Osteoblast (primary cell): ENCODE results near the gene LMAN1. TPM values are rescaled to one million over a fixed set of nuclear protein-coding genes. Genes with fewer than 3 reads are reported as not detected.

Source experiments
- DNase-seq: peaks from one replicate; pipeline ENCODE4 v3.0.0; 2011; ENCODE audit warnings: low spot score, mixed read lengths; ENCODE audit not compliant: insufficient read length; ENCODE audit errors: missing footprints
- H2AFZ ChIP-seq: 2 replicates; pipeline ENCODE4 v1.6.0; 2011; ENCODE audit warnings: mild to moderate bottlenecking, low read length
- H3K27ac ChIP-seq: 2 replicates; pipeline ENCODE4 v1.5.1; 2011; ENCODE audit warnings: mild to moderate bottlenecking, low read depth, low read length, moderate library complexity
- H3K27me3 ChIP-seq: 2 replicates; pipeline ENCODE4 v1.6.0; 2012; ENCODE audit warnings: mild to moderate bottlenecking, control low read depth, inconsistent platforms, low read length, moderate library complexity; ENCODE audit not compliant: insufficient read depth
- H3K36me3 ChIP-seq: 2 replicates; pipeline ENCODE4 v1.5.1; 2011; ENCODE audit warnings: mild to moderate bottlenecking, low read length, control low read depth, moderate library complexity; ENCODE audit not compliant: insufficient read depth
- H3K4me1 ChIP-seq: 2 replicates; pipeline ENCODE4 v1.5.1; 2011; ENCODE audit warnings: mild to moderate bottlenecking, low read length, control low read depth, moderate library complexity; ENCODE audit not compliant: insufficient read depth
- H3K4me2 ChIP-seq: 2 replicates; pipeline ENCODE4 v1.6.0; 2011; ENCODE audit warnings: mild to moderate bottlenecking, low read length; ENCODE audit not compliant: insufficient read depth
- H3K4me3 ChIP-seq: fragments of 200-600 bp; sonication (generic); 3 replicates; pipeline ENCODE4 v1.5.1; 2012; ENCODE audit warnings: mild to moderate bottlenecking, low read length, inconsistent platforms; ENCODE audit not compliant: insufficient read depth
- H3K79me2 ChIP-seq: 2 replicates; pipeline ENCODE4 v1.6.0; 2012; ENCODE audit warnings: mild to moderate bottlenecking, low read length, control low read depth, inconsistent platforms; ENCODE audit not compliant: insufficient read depth
- H3K9me3 ChIP-seq: 2 replicates; pipeline ENCODE4 v1.5.1; 2011; ENCODE audit warnings: low read depth, low read length, control low read depth
- H4K20me1 ChIP-seq: 2 replicates; pipeline ENCODE4 v1.6.0; 2012; ENCODE audit warnings: mild to moderate bottlenecking, low read length, control low read depth; ENCODE audit not compliant: insufficient read depth
- CTCF ChIP-seq: IDR thresholded peaks from 2 replicates; pipeline ENCODE4 v1.5.1; 2011; ENCODE audit warnings: mild to moderate bottlenecking, low read depth, low read length, moderate library complexity; ENCODE audit errors: extremely low read depth
- total RNA-seq: library from RNA; depleted of rRNA; stranded (reverse); fragments of >200 nt; gene quantifications from 2 replicates; pipeline ENCODE4 v1.2.3, GENCODE V29; 2012

LMAN1 gene
- total RNA-seq, 1 donor: 210 TPM

- Histone ChIP-seq H3K36me3 (peaks cover 33% of the 10 kb centered on the region), H3K4me1 (peaks cover 16% of the 10 kb centered on the region), H4K20me1 (peaks cover 9% of the 10 kb centered on the region), H3K4me2 (no peak overlapping the region), H3K27ac (peak overlapping the region; percentile 47), H3K27me3 (peaks cover 13% of the 10 kb centered on the region), H2AFZ (no peak overlapping the region), H3K79me2 (no peaks in the 10 kb centered on the region), H3K9me3 (no peaks in the 10 kb centered on the region), H3K4me3 (no peak overlapping the region)
- peak; percentile 47 for DNase-seq
- TF ChIP-seq CTCF: no peak
Measured at GRCh38 chr18:59323931-59324622, 35.0 kb downstream of the LMAN1 start.

GRCh38 chr18:59318460-59319050 lies 40.5 kb downstream of the LMAN1 start, which contains the start of gene CPLX4:
Gene CPLX4 (minus strand): TSS chr18:59318649. CDS start chr18:59318462, 187 bp downstream.
- Histone ChIP-seq H3K79me2 (no peaks in the 10 kb centered on the region), H3K27me3 (peaks cover 40% of the 10 kb centered on the region), H3K4me3 (no peak within 1 kb of the TSS), H2AFZ (no peak within 1 kb of the TSS), H3K4me1 (peaks cover 2% of the 10 kb centered on the region), H3K36me3 (no peaks in the 10 kb centered on the region), H3K9me3 (no peaks in the 10 kb centered on the region), H3K4me2 (no peak within 1 kb of the TSS), H3K27ac (no peak within 1 kb of the TSS), H4K20me1 (no peaks in the 10 kb centered on the region)
- TF ChIP-seq CTCF: no peak
- no peak for DNase-seq

- H2AFZ ChIP-seq: no peak overlapping the region
- H3K9me3 ChIP-seq: no peaks in the 10 kb centered on the region
- H3K27me3 ChIP-seq: peaks cover 54% of the 10 kb centered on the region
- no peak overlapping the region for H3K4me3 ChIP-seq
- peaks cover 3% of the 10 kb centered on the region for H3K4me1 ChIP-seq
- TF ChIP-seq CTCF: no peak
- H3K79me2 ChIP-seq: no peaks in the 10 kb centered on the region
- no peak overlapping the region for H3K4me2 ChIP-seq
- no peaks in the 10 kb centered on the region for H4K20me1 ChIP-seq
- H3K27ac ChIP-seq: no peak overlapping the region
- no peaks in the 10 kb centered on the region for H3K36me3 ChIP-seq
- no peak for DNase-seq
Measured at GRCh38 chr18:59311631-59312030, 47.4 kb downstream of the LMAN1 start.

- Histone ChIP-seq H2AFZ (peak overlapping the region; percentile 74), H4K20me1 (no peaks in the 10 kb centered on the region), H3K4me3 (peak overlapping the region; percentile 55), H3K9me3 (no peaks in the 10 kb centered on the region), H3K27me3 (peaks cover 75% of the 10 kb centered on the region), H3K27ac (no peak overlapping the region), H3K4me2 (peak overlapping the region; percentile 83), H3K79me2 (no peaks in the 10 kb centered on the region), H3K36me3 (no peaks in the 10 kb centered on the region), H3K4me1 (peaks cover 3% of the 10 kb centered on the region)
- TF ChIP-seq CTCF: no peak
- DNase-seq: no peak
Measured at GRCh38 chr18:59308938-59309260, 50.2 kb downstream of the LMAN1 start.
